Esophagus muscularis mucosa (tissue), 4 donors: ENCODE measurements around the gene ARMH2. TPM values are rescaled to one million over a fixed set of nuclear protein-coding genes. Genes with fewer than 3 reads are reported as not detected.

Experiments used
- DNase-seq: peaks from one replicate; pipeline ENCODE4 v3.0.0-alpha.2; 2017; ENCODE audit errors: extremely low spot score
- H3K27ac ChIP-seq, 4 donors: fragments of 200-600 bp; sonication (generic); replicated peaks in 1 of 4; 1 replicate in 3 of 4; 2 replicates in 1 of 4; pipeline ENCODE4 v1.5.1; 2016 to 2019; ENCODE audit warnings: mild to moderate bottlenecking in 1 of 4
- H3K27me3 ChIP-seq, 4 donors: fragments of 200-600 bp; sonication (generic); one replicate each; pipeline versions ENCODE4 v1.5.1 to v1.6.0; 2016 to 2019
- H3K36me3 ChIP-seq, 4 donors: fragments of 200-600 bp; sonication (generic); one replicate each; pipeline ENCODE4 v1.5.1; 2016 to 2019
- H3K4me1 ChIP-seq, 4 donors: fragments of 200-600 bp; sonication (generic); one replicate each; pipeline ENCODE4 v1.5.1; 2016 to 2019
- H3K4me3 ChIP-seq, 4 donors: fragments of 200-600 bp; sonication (generic); 1 replicate in 2 of 4; 2 replicates in 2 of 4; pipeline ENCODE4 v1.5.1; 2016 to 2019; ENCODE audit warnings: mild to moderate bottlenecking in 4 of 4, moderate library complexity in 1 of 4
- H3K9me3 ChIP-seq, 4 donors: fragments of 200-600 bp; sonication (generic); 1 replicate in 3 of 4; 2 replicates in 1 of 4; pipeline ENCODE4 v1.5.1; 2016 to 2019
- CTCF ChIP-seq, 3 experiments: fragments of 200-600 bp in 2 of 3; fragments of 450-650 bp in 1 of 3; sonication (generic) in 2 of 3; IDR thresholded peaks; one replicate each; pipeline ENCODE4 v1.5.1; 2017 to 2019; ENCODE audit warnings: antibody characterized with exemption in 3 of 3, mild to moderate bottlenecking in 2 of 3, moderate library complexity in 1 of 3
- EP300 ChIP-seq: sonication (generic); formaldehyde crosslinking; IDR thresholded peaks from one replicate; pipeline ENCODE4 v1.6.1; 2017; ENCODE audit warnings: antibody characterized with exemption
- POLR2A ChIP-seq: fragments of 450-650 bp; IDR thresholded peaks from one replicate; pipeline ENCODE4 v1.6.1; 2017; ENCODE audit warnings: antibody characterized with exemption, moderate library complexity, mild to moderate bottlenecking, low read depth
- POLR2AphosphoS5 ChIP-seq, 2 donors: sonication (generic); formaldehyde crosslinking; IDR thresholded peaks; one replicate each; pipeline ENCODE4 v1.6.1; 2017; ENCODE audit warnings: antibody characterized with exemption in 2 of 2
- WGBS: methylation state at CpG from one replicate; pipeline ENCODE4 v1.1.5; 2018; 5-methylcytosine and 5-hydroxymethylcytosine counted together
- intact Hi-C: fragments of 100-400 bp; cut with DNase I; formaldehyde crosslinking; loops from one replicate; pipeline ENCODE4 v1.15.1; 2023
- total RNA-seq, 4 donors: library from RNA; depleted of rRNA; stranded (reverse); fragments of >200 nt; gene quantifications; one replicate each; pipeline versions ENCODE4 v1.1.0 to v1.2.1, GENCODE V29; 2016

Gene ARMH2
- total RNA-seq: not detected

- no peak within 1 kb of the TSS for H3K4me3 ChIP-seq
- 86% methylated on average over 13 of the region's 13 CpGs for WGBS
- H3K9me3 ChIP-seq: no peaks in the 10 kb centered on the region
- intact Hi-C loops: no loop called here
- TF ChIP-seq POLR2AphosphoS5 (IDR thresholded peaks at IDR 0.05): no peak
- no peak for TF ChIP-seq CTCF (IDR thresholded peaks at IDR 0.05)
- TF ChIP-seq EP300: no peak
- TF ChIP-seq POLR2A: no peak
- H3K36me3 ChIP-seq: no peaks in the 10 kb centered on the region
- no peak for DNase-seq
- no peak within 1 kb of the TSS for H3K27ac ChIP-seq
- H3K4me1 ChIP-seq: peaks cover 0 to 9% (median 0%) of the 10 kb centered on the region in 4 donors
- no peaks in the 10 kb centered on the region for H3K27me3 ChIP-seq
These were observed at the start of gene ARMH2 for GRCh38 chr6:24798740-24799540. Gene ARMH2 (minus strand): TSS chr6:24798917. CDS start chr6:24798857, 60 bp downstream.

- Histone ChIP-seq H3K27ac (no peak overlapping the region), H3K36me3 (peaks cover 0 to 54% (median 0%) of the 10 kb centered on the region in 4 donors), H3K4me1 (peaks cover 0 to 5% (median 0%) of the 10 kb centered on the region in 4 donors), H3K27me3 (no peaks in the 10 kb centered on the region), H3K4me3 (no peak overlapping the region), H3K9me3 (no peaks in the 10 kb centered on the region)
- intact Hi-C loops: no loop called here
- DNase-seq: no peak
- TF ChIP-seq POLR2A (no peak), CTCF (IDR thresholded peaks at IDR 0.05) (no peak), POLR2AphosphoS5 (IDR thresholded peaks at IDR 0.05) (no peak), EP300 (no peak)
- WGBS: 91% methylated on average over 4 of the region's 4 CpGs
These were observed 49.7 kb upstream of the ARMH2 start for GRCh38 chr6:24848461-24848860.

- H3K27me3 ChIP-seq: no peaks in the 10 kb centered on the region
- no peak overlapping the region for H3K27ac ChIP-seq
- WGBS: 91% methylated on average over 7 of the region's 7 CpGs
- DNase-seq: no peak
- H3K36me3 ChIP-seq: peaks cover 0 to 54% (median 2%) of the 10 kb centered on the region in 4 donors
- no peak overlapping the region for H3K4me3 ChIP-seq
- TF ChIP-seq POLR2A (no peak), CTCF (IDR thresholded peaks at IDR 0.05) (no peak), EP300 (no peak), POLR2AphosphoS5 (IDR thresholded peaks at IDR 0.05) (no peak)
- intact Hi-C loops: no loop called here
- H3K4me1 ChIP-seq: peaks cover 0 to 5% (median 0%) of the 10 kb centered on the region in 4 donors
- H3K9me3 ChIP-seq: no peaks in the 10 kb centered on the region
These were observed 48.7 kb upstream of the ARMH2 start for GRCh38 chr6:24847402-24847801.

GRCh38 chr6:24845578-24845977, 46.9 kb upstream of the ARMH2 start:
- no peak overlapping the region for H3K27ac ChIP-seq
- 95% methylated on average over 4 of the region's 4 CpGs for WGBS
- no peaks in the 10 kb centered on the region for H3K9me3 ChIP-seq
- no peaks in the 10 kb centered on the region for H3K27me3 ChIP-seq
- DNase-seq: no peak
- peaks cover 0 to 5% (median 0%) of the 10 kb centered on the region in 4 donors for H3K4me1 ChIP-seq
- TF ChIP-seq CTCF (IDR thresholded peaks at IDR 0.05) (no peak), EP300 (no peak), POLR2AphosphoS5 (IDR thresholded peaks at IDR 0.05) (no peak), POLR2A (no peak)
- H3K4me3 ChIP-seq: no peak overlapping the region
- intact Hi-C loops: no loop called here
- H3K36me3 ChIP-seq: peaks cover 0 to 54% (median 2%) of the 10 kb centered on the region in 4 donors
